Measurements from ENCODE around the gene ZNF606. TPM values are rescaled to one million over a fixed set of nuclear protein-coding genes. Genes with fewer than 3 reads are reported as not detected.

ZNF606 gene
- total and polyA plus RNA-seq, 2 donors (not counting 3 experiments of a cell fraction or from before 2014, with no cell fraction given), result 4.6 to 10.8 TPM

- H2AFZ ChIP-seq (ENCODE audit: low read depth, low read length), result no peak overlapping the region
- TF ChIP-seq GATA2 (IDR thresholded peaks at IDR 0.05; ENCODE audit: insufficient read depth, insufficient read length, low read depth, low read length), result no peak
- no peak for TF ChIP-seq POLR2AphosphoS5 (IDR thresholded peaks at IDR 0.05; ENCODE audit: insufficient read depth, low read depth, low read length)
- TF ChIP-seq POLR2A (IDR thresholded peaks at IDR 0.05; ENCODE audit: low read depth, low read length), result no peak
- no peak for TF ChIP-seq JUN (IDR thresholded peaks at IDR 0.05; ENCODE audit: borderline replicate concordance, insufficient read depth, insufficient read length, low read depth)
- TF ChIP-seq MYC (IDR thresholded peaks at IDR 0.05; ENCODE audit: low read depth, low read length), result no peak
- no peak for TF ChIP-seq FOS (IDR thresholded peaks at IDR 0.05; ENCODE audit: borderline replicate concordance, insufficient read depth, low read length)
- TF ChIP-seq EZH2 (IDR thresholded peaks at IDR 0.05; ENCODE audit: borderline replicate concordance, low read depth, low read length, severe bottlenecking), result no peak
- no peak for TF ChIP-seq MAX (IDR thresholded peaks at IDR 0.05; ENCODE audit: insufficient read depth, insufficient read length)
- TF ChIP-seq CTCF (IDR thresholded peaks at IDR 0.05; ENCODE audit: extremely low read depth in 1 of 2, insufficient read depth in 1 of 2, low read depth in 1 of 2, low read length in 2 of 2), result no peak
- H3K4me1 ChIP-seq (ENCODE audit: control insufficient read depth, extremely low read depth, insufficient read depth, low read length), result no peaks in the 10 kb centered on the region
- no peak overlapping the region for H3K27ac ChIP-seq (ENCODE audit: insufficient read depth, low read depth, low read length)
- ChIA-PET CTCF (no interaction called here), POLR2A (no interaction called here)
- peaks cover 9% of the 10 kb centered on the region for H3K9me3 ChIP-seq (replicated peaks; ENCODE audit: control insufficient read depth, insufficient read depth, low read length)
- DNase-seq (ENCODE audit: low read depth, low spot score), result no peak
- no peak overlapping the region for H3K4me2 ChIP-seq (ENCODE audit: insufficient read depth, low read length)
- H3K27me3 ChIP-seq (ENCODE audit: control insufficient read depth in 2 of 2, insufficient read depth in 2 of 2, low read length in 2 of 2), result no peaks in the 10 kb centered on the region
- H4K20me1 ChIP-seq (replicated peaks; ENCODE audit: control insufficient read depth, extremely low read depth, insufficient read depth, low read length), result no peaks in the 10 kb centered on the region
- FAIRE-seq, result no peak
- no peaks in the 10 kb centered on the region for H3K9me1 ChIP-seq (replicated peaks; ENCODE audit: control insufficient read depth, extremely low read depth, insufficient read depth, low read length)
- H3K36me3 ChIP-seq (ENCODE audit: control insufficient read depth in 2 of 2, extremely low read depth in 1 of 2, insufficient read depth in 2 of 2, low read length in 2 of 2), result no peaks in the 10 kb centered on the region
- no peaks in the 10 kb centered on the region for H3K79me2 ChIP-seq (ENCODE audit: control insufficient read depth, insufficient read depth, low read length)
- BruUV-seq (replicated peaks), result no TSS peak
- intact Hi-C loops (cut with micrococcal nuclease) (no loop called here), dilution Hi-C loops (cut with MboI; ENCODE audit: extremely low pct_ligation_motif_present, low sequenced_read_pairs) (no loop called here)
- H3K4me3 ChIP-seq (replicated peaks in 1 of 3; ENCODE audit: insufficient read depth in 1 of 3, low read depth in 1 of 3, low read length in 3 of 3), result no peak overlapping the region
- H3K9ac ChIP-seq (replicated peaks; ENCODE audit: extremely low read depth, insufficient read depth, low read length), result no peak overlapping the region
Measured at GRCh38 chr19:58044886-58045285, 42.3 kb upstream of the ZNF606 start.
